AG09319 (cell line): ENCODE results near the gene RSRC1.
A peak's percentile ranks its signal among the peaks of the same experiment; 100 is the strongest.

Experiments used
- DNase-seq: peaks from one replicate; pipeline ENCODE4 v3.0.0-alpha.2; 2010; ENCODE audit warnings: low read depth; ENCODE audit errors: extremely low read depth
- TF ChIP-seq, protein P1 (sequence below): IDR thresholded peaks from 2 replicates; pipeline ENCODE4 v1.5.1; 2011; ENCODE audit warnings: low read depth, mild to moderate bottlenecking, inconsistent platforms, low read length, moderate library complexity

The RSRC1 gene

DNA sequence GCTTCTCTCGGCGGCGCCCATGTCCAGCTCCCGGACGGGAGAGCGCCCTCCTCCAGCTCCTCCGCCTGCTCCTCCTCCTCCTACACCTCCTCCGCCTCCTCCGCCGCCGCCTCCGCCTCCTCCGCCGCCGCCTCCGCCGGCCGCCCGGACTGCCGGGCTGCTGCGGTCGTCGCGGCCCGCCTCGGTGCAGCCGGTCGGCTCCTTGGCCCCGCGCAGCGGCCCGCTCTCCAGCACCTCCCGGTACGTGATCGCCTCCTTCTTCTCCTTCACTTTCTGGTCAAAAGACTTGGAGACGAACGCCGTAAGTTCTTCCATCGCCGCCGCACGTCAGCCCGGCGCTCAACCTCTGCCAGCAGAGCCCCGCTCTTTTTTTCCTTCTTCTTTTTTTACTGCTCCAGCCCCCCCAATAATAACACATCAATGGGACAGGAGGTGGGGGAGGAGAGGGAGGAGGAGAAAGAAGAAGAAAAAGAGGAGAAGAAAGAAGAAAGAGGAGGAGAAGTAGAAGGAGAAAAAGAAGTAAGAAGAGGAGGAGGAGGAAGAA lies 4.1 kb upstream of the RSRC1 start:
- peak; percentile 43 for DNase-seq
- TF ChIP-seq, protein P1, sequence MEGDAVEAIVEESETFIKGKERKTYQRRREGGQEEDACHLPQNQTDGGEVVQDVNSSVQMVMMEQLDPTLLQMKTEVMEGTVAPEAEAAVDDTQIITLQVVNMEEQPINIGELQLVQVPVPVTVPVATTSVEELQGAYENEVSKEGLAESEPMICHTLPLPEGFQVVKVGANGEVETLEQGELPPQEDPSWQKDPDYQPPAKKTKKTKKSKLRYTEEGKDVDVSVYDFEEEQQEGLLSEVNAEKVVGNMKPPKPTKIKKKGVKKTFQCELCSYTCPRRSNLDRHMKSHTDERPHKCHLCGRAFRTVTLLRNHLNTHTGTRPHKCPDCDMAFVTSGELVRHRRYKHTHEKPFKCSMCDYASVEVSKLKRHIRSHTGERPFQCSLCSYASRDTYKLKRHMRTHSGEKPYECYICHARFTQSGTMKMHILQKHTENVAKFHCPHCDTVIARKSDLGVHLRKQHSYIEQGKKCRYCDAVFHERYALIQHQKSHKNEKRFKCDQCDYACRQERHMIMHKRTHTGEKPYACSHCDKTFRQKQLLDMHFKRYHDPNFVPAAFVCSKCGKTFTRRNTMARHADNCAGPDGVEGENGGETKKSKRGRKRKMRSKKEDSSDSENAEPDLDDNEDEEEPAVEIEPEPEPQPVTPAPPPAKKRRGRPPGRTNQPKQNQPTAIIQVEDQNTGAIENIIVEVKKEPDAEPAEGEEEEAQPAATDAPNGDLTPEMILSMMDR, result no peak

DNA sequence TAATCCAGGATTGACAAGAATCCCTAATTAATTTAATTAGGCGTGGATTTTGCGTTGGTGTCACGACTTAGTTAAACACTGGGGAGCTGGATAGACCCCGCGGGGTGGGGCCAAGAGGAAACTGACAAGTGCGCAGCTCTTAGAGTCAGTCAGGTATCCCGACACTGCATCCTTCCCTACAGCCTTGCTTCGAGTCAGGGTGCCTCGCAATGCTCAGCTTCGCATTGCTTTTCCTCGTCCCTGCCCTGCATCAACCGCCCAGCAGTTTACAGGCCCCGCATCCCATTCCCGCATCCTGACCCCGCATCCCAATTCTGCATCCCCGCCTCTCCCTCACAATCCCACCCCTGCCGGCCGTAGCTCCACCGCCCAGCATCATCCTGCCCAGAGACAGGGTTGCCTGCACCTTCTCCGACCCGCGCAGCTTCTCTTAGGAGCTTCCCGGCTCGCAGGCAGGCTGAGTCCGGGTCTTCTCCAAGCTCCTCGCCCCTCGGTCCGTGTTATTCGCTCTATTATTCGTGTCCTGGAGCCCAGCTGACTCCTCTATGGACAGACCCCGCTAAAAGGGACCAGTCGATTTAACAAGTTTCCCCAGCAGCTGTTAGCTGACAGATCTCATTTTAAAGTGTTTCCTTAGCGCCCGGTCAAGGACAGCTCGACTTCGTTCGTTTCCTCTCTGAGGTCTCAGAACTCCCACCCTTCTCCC lies 3.0 kb upstream of the RSRC1 start:
- no peak for DNase-seq

DNA sequence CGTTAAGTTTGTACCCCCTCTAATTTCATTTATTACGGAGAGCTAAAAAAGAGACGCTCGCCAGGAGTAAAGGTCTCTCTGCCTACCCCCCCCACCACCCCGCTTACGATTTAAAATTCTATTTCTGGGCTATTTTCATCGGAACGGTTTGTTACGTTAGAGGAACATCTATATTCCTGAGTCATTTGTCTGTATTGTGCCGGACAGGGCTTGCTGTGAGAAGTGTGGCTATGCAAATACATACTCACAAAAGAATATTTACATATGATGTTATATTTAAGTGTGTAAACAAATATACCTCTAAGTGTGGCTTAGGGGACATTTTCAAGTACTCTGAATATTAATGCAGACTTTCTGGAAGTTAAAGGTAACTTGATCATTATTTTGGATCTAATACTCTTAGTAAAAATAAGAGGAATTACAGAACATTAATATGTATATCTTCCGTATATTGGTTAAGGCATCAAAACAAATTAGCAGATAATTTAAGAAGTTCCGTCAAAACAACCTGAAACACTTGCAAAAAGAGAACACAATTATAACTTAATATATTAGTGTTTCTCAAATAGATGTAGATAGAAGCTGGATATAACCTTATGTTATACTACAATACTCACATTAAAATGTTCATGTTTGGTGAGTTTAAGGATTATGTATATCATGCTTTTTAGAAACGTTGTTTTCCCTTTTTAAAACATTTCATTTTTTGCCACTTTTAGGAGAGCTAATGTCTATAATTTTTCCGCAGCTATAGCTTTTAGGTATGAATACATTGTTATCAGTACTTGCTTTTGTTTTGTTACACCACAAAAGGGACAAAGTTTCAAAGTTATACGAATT lies 2.1 kb upstream of the RSRC1 start:
- TF ChIP-seq, protein P1, result no peak
- no peak for DNase-seq

More for the DNA sequence above, 3.0 kb upstream of the RSRC1 start:
- TF ChIP-seq, protein P1, result no peak

DNA sequence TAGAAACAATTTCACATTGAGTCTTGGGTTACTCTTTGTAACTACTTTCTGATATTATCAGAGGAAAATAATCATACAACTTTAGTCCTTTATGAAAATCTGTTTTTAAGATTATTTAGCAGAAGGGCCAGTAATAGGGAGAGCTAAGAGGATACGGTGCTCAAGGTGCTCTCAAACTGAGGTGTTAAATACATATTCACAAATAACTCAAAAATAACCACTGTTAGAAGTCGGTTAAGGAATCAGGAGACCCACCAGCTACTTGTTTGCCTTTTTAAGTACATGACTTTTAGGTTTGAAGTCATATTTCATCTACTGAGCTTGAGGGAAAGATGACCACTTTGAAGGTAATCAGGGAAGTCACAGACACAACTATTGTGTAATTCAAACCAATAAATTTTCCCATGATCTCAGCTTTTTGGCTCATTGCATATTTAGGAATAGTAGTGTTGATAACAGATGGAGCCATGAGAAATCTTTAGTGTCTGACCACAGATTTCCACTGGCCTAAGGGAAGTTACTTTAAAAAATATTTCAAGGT lies 1.4 kb upstream of the RSRC1 start:
- DNase-seq, result no peak
- TF ChIP-seq, protein P1, result no peak

DNA sequence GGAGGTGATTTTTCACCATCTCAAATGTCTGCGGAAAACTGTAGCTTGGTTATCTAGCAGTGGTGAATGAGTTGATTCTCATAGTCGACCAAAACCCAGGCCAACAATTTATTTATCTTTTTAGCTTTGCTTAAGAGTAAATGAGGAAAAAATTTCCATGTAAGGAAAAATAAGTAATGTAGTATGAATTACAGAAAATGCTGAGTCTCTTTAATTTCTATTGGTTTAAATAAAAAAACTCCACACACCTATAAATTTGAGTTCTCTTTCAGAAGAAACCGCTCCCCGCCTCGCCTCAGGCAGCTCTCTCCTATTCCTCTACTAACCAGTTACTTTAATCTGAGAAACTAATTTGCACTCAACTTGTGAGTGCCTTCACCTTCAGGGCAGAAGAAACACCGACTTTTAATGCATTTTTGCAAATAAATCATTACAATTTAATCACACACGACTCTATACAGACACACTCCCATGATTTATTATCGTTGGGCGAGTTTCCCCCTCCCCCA lies 540 bp upstream of the RSRC1 start:
- TF ChIP-seq, protein P1, result no peak

DNA sequence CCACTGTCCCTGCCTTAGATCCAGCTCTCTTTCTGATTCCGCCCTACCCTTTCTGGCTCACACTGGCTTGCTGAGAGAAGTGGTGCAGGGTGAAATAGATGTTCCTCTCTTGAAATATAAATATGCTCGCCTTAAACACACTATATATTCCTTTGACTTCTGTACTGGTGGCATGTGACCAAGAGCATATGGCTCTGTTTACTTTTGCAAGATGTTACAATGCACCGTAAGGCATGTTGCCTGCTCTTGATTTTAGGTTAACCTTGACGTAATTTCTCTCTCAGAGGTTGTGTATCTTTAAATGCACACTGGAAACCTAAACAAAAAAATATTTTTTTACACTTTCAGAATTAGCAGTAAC lies 749 bp downstream of the RSRC1 start:
- TF ChIP-seq, protein P1, result no peak

More for the DNA sequence above, 540 bp upstream of the RSRC1 start:
- no peak for DNase-seq

More for the DNA sequence above, 749 bp downstream of the RSRC1 start:
- no peak for DNase-seq
